ENCODE results near the gene VEGFA. TPM values are rescaled to one million over a fixed set of nuclear protein-coding genes. Genes with fewer than 3 reads are reported as not detected.

The VEGFA gene
- polyA plus RNA-seq, 2 of the 4 experiments (the other 2 are of a cell fraction): 35.8 to 83.7 TPM

- no peak for TF ChIP-seq EHMT2 (IDR thresholded peaks at IDR 0.05; ENCODE audit: low read depth)
- no peak for TF ChIP-seq CHD4 (IDR thresholded peaks at IDR 0.05; ENCODE audit: borderline replicate concordance)
- Histone ChIP-seq H3K4me2 (no peak overlapping the region), H3K27ac (peak overlapping the region; percentile 61 to 89; a peak in 5 of 6 replicates), H3K4me3 (no peak overlapping the region), H3K9me3 (no peaks in the 10 kb centered on the region), H3K4me1 (peaks cover 30% of the 10 kb centered on the region)
- FAIRE-seq: no peak
- ChIA-PET CTCF (interaction anchor here (0.9 to 1.4 kb wide), 3 partner anchors 23 to 276 kb away, joined by 3 to 5 read pairs (median 3); no protein-coding TSS in a partner anchor), POLR2A (no interaction called here)
- WGBS (ENCODE audit: missing lambda C conversion rate): 92% methylated on average over 5 of the region's 11 CpGs
- no peak for ATAC-seq
- DNase-seq (ENCODE audit: low read depth in 1 of 2, low spot score in 1 of 2): no peak
Observed at GRCh38 chr6:43797919-43798318, 27.9 kb downstream of the VEGFA start.

GRCh38 chr6:43798688-43799444, 28.9 kb downstream of the VEGFA start:
- DNase-seq (ENCODE audit: low read depth in 1 of 2, low spot score in 1 of 2) (peak; percentile 50 to 86), FAIRE-seq (no peak), ATAC-seq (peak; percentile 90 to 91)
- Histone ChIP-seq H3K27ac (peak overlapping the region; percentile 61 to 89), H3K4me2 (peak overlapping the region; percentile 63), H3K4me3 (no peak overlapping the region), H3K4me1 (peaks cover 39% of the 10 kb centered on the region), H3K9me3 (no peaks in the 10 kb centered on the region)
- POLR2A ChIA-PET: no interaction called here
- WGBS (ENCODE audit: missing lambda C conversion rate): 37% methylated on average over 4 of the region's 10 CpGs
- CTCF ChIA-PET: no interaction called here
- peak; percentile 81 for TF ChIP-seq FOSL2 (IDR thresholded peaks at IDR 0.05)
- TF ChIP-seq FOSL2 (CRISPR knock-in tag; IDR thresholded peaks at IDR 0.05): peak; percentile 95
- TF ChIP-seq TFCP2L1 (CRISPR knock-in tag; IDR thresholded peaks at IDR 0.05): no peak
- TF ChIP-seq HOXB5 (CRISPR knock-in tag; IDR thresholded peaks at IDR 0.05): no peak
- TF ChIP-seq ZNF302 (CRISPR knock-in tag; IDR thresholded peaks at IDR 0.05): no peak
- no peak for TF ChIP-seq NPAS2 (CRISPR knock-in tag; IDR thresholded peaks at IDR 0.05; ENCODE audit: borderline replicate concordance)
- TF ChIP-seq ATOH8 (CRISPR knock-in tag; IDR thresholded peaks at IDR 0.05; ENCODE audit: low read depth): no peak
- TF ChIP-seq CHD2 (IDR thresholded peaks at IDR 0.05; ENCODE audit: low read length, partially characterized antibody): no peak
- no peak for TF ChIP-seq RNF2 (IDR thresholded peaks at IDR 0.05; ENCODE audit: borderline replicate concordance, low read depth)
- peak; percentile 74 for TF ChIP-seq BHLHE40 (IDR thresholded peaks at IDR 0.05; ENCODE audit: low read depth, low read length)
- TF ChIP-seq EHF (CRISPR knock-in tag; IDR thresholded peaks at IDR 0.05): no peak
- TF ChIP-seq E2F6 (IDR thresholded peaks at IDR 0.05; ENCODE audit: borderline replicate concordance, low read depth): no peak
- peak; percentile 67 for TF ChIP-seq JUNB (IDR thresholded peaks at IDR 0.05)
- TF ChIP-seq POLR2AphosphoS2 (conservative IDR thresholded peaks at IDR 0.05; ENCODE audit: low read length): no peak
- TF ChIP-seq HMGXB4 (CRISPR knock-in tag; IDR thresholded peaks at IDR 0.05; ENCODE audit: borderline replicate concordance): no peak
- no peak for TF ChIP-seq MYC (IDR thresholded peaks at IDR 0.05; ENCODE audit: borderline replicate concordance, low read length)
- TF ChIP-seq USF2 (IDR thresholded peaks at IDR 0.05): peak; percentile 88
- no peak for TF ChIP-seq MAZ (IDR thresholded peaks at IDR 0.05; ENCODE audit: borderline replicate concordance, low read depth, low read length)
- TF ChIP-seq GATA3 (IDR thresholded peaks at IDR 0.05; ENCODE audit: borderline replicate concordance): no peak

Measured in A549 (cell line).